GM18505 (cell line): ENCODE data around the gene DLG1.
A peak's percentile ranks its signal among the peaks of the same experiment; 100 is the strongest.

ENCODE experiments used
- ATAC-seq: cut with Tn5 transposase; IDR thresholded peaks from one replicate; pipeline ENCODE4 v1.9.1; 2021; ENCODE audit not compliant: unreplicated experiment
- POLR2A ChIP-seq: IDR thresholded peaks from 4 replicates; pipeline ENCODE4 v1.6.1; 2011; ENCODE audit warnings: borderline replicate concordance; ENCODE audit not compliant: insufficient read depth, insufficient read length; ENCODE audit errors: extremely low read depth

Gene DLG1

DNA sequence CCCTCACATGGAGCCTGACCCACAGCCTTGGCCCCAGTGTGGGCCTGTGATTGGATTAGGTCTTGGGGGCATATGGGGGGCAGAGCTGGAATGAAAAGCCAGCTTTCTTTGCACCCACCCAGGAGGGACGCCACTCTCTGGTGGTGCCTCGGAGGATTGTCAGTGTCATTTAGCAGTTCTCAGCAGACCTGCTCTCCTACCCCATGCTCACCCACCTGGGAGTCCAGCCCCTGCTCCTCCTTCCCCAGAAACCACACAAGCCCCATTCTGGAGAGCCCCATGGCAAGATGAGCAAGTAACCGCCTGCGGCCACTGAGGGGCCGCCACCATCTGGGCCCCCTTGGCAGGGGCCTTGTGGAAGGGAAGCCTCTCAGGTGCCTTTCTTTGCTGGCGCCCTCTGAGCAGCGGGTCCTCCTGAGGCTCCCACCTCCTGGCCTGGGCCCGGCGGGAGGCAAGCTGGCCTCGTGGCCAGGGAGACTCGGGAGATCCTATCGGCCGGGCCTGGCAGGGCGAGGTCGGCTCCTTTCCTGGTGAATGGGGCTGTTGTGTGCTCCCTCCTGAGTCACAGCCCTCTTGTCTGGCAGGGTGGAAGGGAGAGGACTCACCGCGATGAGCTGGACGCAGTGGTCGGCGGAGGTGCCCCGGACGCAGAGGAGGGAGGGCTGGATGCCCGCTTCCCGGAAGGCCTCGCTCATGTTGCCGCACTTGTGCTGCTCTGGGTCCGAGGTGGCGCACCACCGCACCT is 271.1 kb downstream of the DLG1 start:
- no peak for ATAC-seq
- no peak for TF ChIP-seq POLR2A

- TF ChIP-seq POLR2A: no peak
- ATAC-seq: no peak
These were observed 271.9 kb downstream of the DLG1 start for GRCh38 chr3:197026481-197026866.

DNA sequence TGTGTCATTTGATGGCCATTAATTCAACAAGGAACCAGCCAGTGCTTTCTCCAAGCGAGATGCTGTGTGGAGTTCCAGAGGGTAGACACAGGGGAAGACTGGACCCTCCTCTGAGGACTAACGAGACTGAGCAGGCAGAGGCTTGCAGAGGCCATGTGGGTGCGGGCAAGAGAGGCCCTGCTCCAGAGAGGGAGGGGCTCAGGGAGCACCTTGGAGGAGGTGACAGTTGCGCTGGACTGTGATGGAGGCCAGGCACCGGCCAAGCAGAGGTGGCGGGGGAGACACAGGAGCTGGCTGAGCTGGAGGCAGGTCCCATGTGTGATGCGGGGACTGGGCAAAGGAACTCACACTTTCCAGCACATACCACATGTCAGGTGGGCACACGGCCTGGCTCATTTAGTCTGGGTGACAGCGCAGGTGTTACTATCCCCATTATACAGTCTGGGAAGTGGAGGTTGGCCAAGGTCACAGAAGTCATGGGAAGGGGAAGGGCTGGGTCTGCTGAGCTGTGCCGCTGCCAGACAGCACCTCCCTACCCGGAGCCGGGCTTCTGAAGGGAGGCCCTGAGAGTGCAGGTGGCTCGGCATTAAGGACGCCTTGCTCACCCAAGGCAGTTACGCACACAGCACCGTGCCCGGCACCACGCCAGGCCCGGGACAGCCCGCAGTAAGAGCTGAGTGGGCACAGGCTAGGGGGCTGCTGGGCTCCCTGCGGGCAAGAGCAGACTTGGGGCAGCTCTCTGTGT is 272.5 kb downstream of the DLG1 start:
- no peak for TF ChIP-seq POLR2A
- no peak for ATAC-seq

GRCh38 chr3:197024881-197025735 is 273.3 kb downstream of the DLG1 start:
- no peak for TF ChIP-seq POLR2A
- ATAC-seq: no peak

GRCh38 chr3:197023998-197024651 is 274.3 kb downstream of the DLG1 start:
- no peak for TF ChIP-seq POLR2A
- peak; percentile 5 for ATAC-seq

DNA sequence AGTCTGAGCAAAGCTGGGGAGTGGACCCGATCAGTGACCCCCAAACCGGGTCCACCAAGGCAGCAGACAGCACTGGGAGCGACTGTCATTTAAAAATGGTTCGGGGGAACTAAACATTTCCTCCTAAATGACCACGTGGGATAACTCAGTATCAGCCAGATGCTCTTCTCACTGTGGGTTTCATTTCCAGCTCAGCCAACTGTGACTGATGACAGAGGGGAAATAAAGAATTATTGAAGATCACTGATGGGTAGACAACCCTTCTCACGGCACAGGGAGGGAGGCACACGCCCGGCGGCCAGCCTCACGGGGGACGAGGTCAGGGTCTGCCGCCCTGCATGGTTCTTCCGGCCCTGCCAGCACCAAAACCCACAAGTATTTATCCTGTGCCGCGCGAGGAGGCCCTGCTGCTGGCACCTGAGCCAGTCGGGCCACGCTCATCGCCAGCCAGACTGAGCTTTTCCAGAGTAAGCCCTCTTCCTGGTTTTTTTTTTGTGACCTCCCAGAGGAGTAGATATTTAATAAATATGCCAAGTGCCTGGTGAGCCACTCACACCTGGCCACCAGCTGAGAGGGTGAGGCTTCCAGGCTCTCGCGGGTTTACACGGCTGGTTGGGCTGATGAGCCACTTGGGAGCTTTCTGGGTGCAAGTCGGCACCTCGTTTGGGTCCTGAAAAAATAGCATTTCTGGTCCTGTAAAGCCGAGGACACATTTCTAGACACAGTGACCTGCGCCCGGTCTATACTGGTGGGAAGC is 275.0 kb downstream of the DLG1 start:
- ATAC-seq: peak; percentile 62
- TF ChIP-seq POLR2A: no peak

- ATAC-seq: no peak
- no peak for TF ChIP-seq POLR2A
These were observed 275.8 kb downstream of the DLG1 start for GRCh38 chr3:197022405-197023231.

- TF ChIP-seq POLR2A: no peak
These were observed 276.5 kb downstream of the DLG1 start for GRCh38 chr3:197021729-197022404.

DNA sequence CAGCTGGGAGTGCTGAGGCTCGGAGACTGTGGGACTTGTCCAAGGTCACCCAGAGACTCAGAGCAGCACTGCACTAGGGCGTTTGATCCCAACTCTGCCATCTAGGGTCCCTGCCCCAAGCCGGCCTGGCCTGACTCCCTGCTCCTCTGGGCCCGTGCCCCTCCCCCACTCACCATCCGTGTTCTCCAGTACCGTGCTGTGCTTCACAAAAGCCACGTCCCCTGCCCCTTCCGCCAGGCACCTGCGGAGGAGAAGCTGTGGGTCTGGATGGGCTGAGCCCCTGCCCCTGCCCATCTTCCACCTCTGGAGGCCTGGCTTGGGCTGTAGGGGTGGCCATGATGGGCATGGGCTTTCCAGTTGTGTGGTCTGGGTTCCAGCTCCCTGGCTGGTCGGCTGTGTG is 277.2 kb downstream of the DLG1 start:
- no peak for ATAC-seq
- no peak for TF ChIP-seq POLR2A

More at GRCh38 chr3:197021729-197022404, 276.5 kb downstream of the DLG1 start:
- ATAC-seq: no peak

DNA sequence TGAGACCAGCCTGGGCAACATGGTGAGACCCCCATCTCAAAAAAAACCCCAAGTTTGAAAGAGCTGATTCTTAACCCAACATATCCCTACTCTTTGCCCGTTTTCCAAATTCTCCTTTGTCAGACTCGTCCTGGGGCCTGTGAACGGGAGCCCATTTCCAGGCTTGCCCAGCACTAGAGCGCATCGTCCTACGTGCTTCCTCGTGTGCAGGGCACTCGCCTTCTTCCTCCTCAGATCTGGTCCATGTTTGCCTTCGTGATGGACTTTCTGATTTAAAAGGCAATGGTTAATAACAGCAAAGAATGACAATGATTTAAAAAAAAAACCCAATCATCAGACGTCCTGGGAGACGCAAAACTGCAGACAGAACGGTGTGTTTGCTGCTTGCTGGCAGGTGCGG is 278.9 kb downstream of the DLG1 start:
- ATAC-seq: no peak
- no peak for TF ChIP-seq POLR2A

DNA sequence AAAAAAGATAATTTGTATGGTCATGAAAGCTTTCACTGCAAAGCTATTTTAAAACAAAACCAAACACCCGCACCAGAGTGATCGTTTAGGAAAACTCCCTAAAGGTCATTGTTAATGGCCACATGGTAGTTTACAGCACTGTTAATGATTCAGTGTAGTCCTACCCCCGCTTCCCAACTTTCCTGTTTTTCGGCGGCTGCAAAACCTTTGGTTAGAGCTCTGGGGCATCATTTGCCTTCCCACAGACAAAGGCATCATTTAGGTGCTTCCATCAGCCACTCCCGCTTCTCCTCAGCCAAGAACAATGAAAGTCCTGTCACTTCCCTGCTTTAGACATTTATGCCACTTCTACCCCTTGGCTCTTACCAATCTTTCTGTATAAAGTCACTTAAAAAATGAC is 279.4 kb downstream of the DLG1 start:
- TF ChIP-seq POLR2A: no peak

More for the DNA sequence above, 279.4 kb downstream of the DLG1 start:
- no peak for ATAC-seq
